Erythroblast (primary cell): ENCODE data around the gene GLT8D2.

ENCODE experiments used
- GATA1 ChIP-seq: IDR thresholded peaks from 2 replicates; pipeline ENCODE4 v1.6.1; 2011; ENCODE audit warnings: low read depth, mild to moderate bottlenecking, control low read depth, low read length, moderate library complexity
- POLR2A ChIP-seq: IDR thresholded peaks from 2 replicates; pipeline ENCODE4 v1.6.1; 2011; ENCODE audit warnings: mild to moderate bottlenecking, low read length

DNA sequence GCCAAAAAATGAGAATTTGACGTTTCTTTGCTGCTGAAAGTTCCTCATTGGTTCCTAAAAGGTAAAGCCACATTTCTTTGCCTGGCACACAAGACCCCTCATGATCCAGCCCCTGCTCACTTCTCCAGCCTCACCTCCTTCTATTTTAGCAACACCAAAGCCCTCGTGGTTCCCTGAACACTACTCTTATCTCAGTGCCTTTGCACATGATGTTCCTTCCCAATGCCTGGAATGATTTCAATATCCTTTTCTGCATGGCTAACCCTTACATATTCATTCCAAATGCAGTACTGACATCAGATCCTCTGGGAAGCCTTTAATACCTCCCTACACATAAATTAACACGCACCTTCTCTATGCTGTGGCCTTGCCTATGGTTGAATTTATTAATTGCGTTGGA lies 39.9 kb downstream of the GLT8D2 start:
- TF ChIP-seq POLR2A: no peak
- no peak for TF ChIP-seq GATA1
